GM12878 (cell line): ENCODE measurements around the gene SLC10A4. TPM values are rescaled to one million over a fixed set of nuclear protein-coding genes. Genes with fewer than 3 reads are reported as not detected.
A peak's percentile ranks its signal among the peaks of the same experiment; 100 is the strongest.
"Not testable (repeated sequence)": the region's sequence is repeated elsewhere in the genome, so short reads cannot be mapped to it uniquely, and the experiment has no call there.

Experiments
- ATAC-seq: fragments of 200-7000 bp; cut with Tn5 transposase; 3 replicates; pipeline ENCODE4 v1.9.1; 2020; ENCODE audit warnings: mild to moderate bottlenecking, moderate library complexity
- BruUV-seq: library from RNA; stranded (reverse); fragments of 400-500 nt; replicated peaks from 2 replicates; lab custom pipeline; 2021; lab: Mats Ljungman, UMichigan
- CTCF ChIA-PET: fragments of 300-600 bp; sonication (Branson Sonifier 250); formaldehyde crosslinking; extraction: SDS; loops from one replicate; lab custom pipeline; 2021; ENCODE audit warnings: inconsistent platforms; lab: Yijun Ruan, JAX
- POLR2A ChIA-PET: fragments of 350-600 bp; formaldehyde crosslinking; extraction: SDS; loops from one replicate; lab custom pipeline; 2021; ENCODE audit warnings: inconsistent platforms; lab: Charles Lee
- RAD21 ChIA-PET: fragments of 300-600 bp; sonication (Branson Sonifier 250); formaldehyde crosslinking; loops from one replicate; lab custom pipeline; 2023; ENCODE audit warnings: antibody characterized with exemption; ENCODE audit not compliant: unreplicated experiment; lab: Charles Lee
- SMC1A ChIA-PET: fragments of 300-600 bp; sonication (Branson Sonifier 250); formaldehyde crosslinking; loops from one replicate; lab custom pipeline; 2023; ENCODE audit not compliant: unreplicated experiment, uncharacterized antibody; lab: Charles Lee
- DNase-seq: peaks from one replicate; pipeline ENCODE4 v3.0.0-alpha.2; 2011; ENCODE audit warnings: low read depth, low spot score
- FAIRE-seq: peaks from 3 replicates; lab custom pipeline; 2011; peaks lifted over from hg19 to GRCh38; lab: Jason Lieb, UNC
- H2AFZ ChIP-seq: 2 replicates; pipeline ENCODE4 v1.6.0; 2011; ENCODE audit warnings: low read depth, low read length, control low read depth; ENCODE audit not compliant: control insufficient read depth
- H3K27ac ChIP-seq: 2 replicates; pipeline ENCODE4 v1.5.1; 2011; ENCODE audit warnings: control low read depth; ENCODE audit not compliant: control insufficient read depth, insufficient read depth
- H3K27me3 ChIP-seq, 2 experiments: replicated peaks in 1 of 2; 2 replicates each; pipeline versions ENCODE4 v1.6.0 to v1.6.1; 2011; ENCODE audit warnings: low read length in 1 of 2; ENCODE audit not compliant: control insufficient read depth in 2 of 2, insufficient read depth in 2 of 2
- H3K36me3 ChIP-seq, 2 experiments: 2 replicates each; pipeline ENCODE4 v1.5.1; 2011; ENCODE audit warnings: low read length in 1 of 2; ENCODE audit not compliant: control insufficient read depth in 2 of 2, insufficient read depth in 2 of 2
- H3K4me1 ChIP-seq: 2 replicates; pipeline ENCODE4 v1.6.1; 2011; ENCODE audit warnings: mild to moderate bottlenecking, low read length, moderate library complexity, mixed read lengths; ENCODE audit not compliant: control insufficient read depth, insufficient read depth
- H3K4me2 ChIP-seq: 2 replicates; pipeline ENCODE4 v1.6.0; 2011; ENCODE audit warnings: control low read depth; ENCODE audit not compliant: control insufficient read depth, insufficient read depth
- H3K4me3 ChIP-seq: fragments of 200-600 bp; sonication (generic); 2 replicates; pipeline ENCODE4 v1.5.1; 2016
- H3K79me2 ChIP-seq: 2 replicates; pipeline ENCODE4 v1.6.0; 2011; ENCODE audit warnings: low read length; ENCODE audit not compliant: control insufficient read depth, insufficient read depth
- H3K9ac ChIP-seq: 2 replicates; pipeline ENCODE4 v1.8.0; 2011; ENCODE audit warnings: low read length, control low read depth, mixed read lengths; ENCODE audit not compliant: control insufficient read depth, insufficient read depth
- H3K9me3 ChIP-seq: replicated peaks from 3 replicates; pipeline ENCODE4 v1.5.1; 2011; ENCODE audit warnings: mild to moderate bottlenecking, low read length; ENCODE audit not compliant: control insufficient read depth, insufficient read depth
- H4K20me1 ChIP-seq: 2 replicates; pipeline ENCODE4 v1.6.0; 2011; ENCODE audit not compliant: control insufficient read depth, insufficient read depth
- IKZF1 ChIP-seq: fragments of 450-650 bp; conservative IDR thresholded peaks from 2 replicates; pipeline ENCODE4 v1.6.1; 2017; ENCODE audit warnings: antibody characterized with exemption, mild to moderate bottlenecking
- IKZF2 ChIP-seq, 2 experiments: fragments of 450-650 bp; IDR thresholded peaks; 2 replicates each; pipeline ENCODE4 v1.6.1; 2017; ENCODE audit warnings: mild to moderate bottlenecking in 2 of 2, moderate library complexity in 2 of 2
- JUND ChIP-seq: IDR thresholded peaks from 2 replicates; pipeline ENCODE4 v1.6.1; 2012; ENCODE audit warnings: low read depth, mild to moderate bottlenecking, low read length, improper control_type of control experiment, moderate library complexity
- MTA2 ChIP-seq: fragments of 450-650 bp; IDR thresholded peaks from 2 replicates; pipeline ENCODE4 v1.6.1; 2016; ENCODE audit warnings: low read depth, mild to moderate bottlenecking, moderate library complexity
- SREBF1 ChIP-seq: IDR thresholded peaks from 2 replicates; pipeline ENCODE4 v1.6.1; 2012; ENCODE audit warnings: mild to moderate bottlenecking, low read length
- TCF3 ChIP-seq: IDR thresholded peaks from 2 replicates; pipeline ENCODE4 v1.6.1; 2012; ENCODE audit warnings: low read depth, mild to moderate bottlenecking, low read length, borderline replicate concordance; ENCODE audit not compliant: insufficient read depth
- WGBS: methylation state at CpG from one replicate; pipeline ENCODE4 v1.1.6; 2016; ENCODE audit warnings: low lambda C conversion rate; ENCODE audit not compliant: insufficient replicate concordance, insufficient coverage; ENCODE audit errors: missing lambda C conversion rate; 5-methylcytosine and 5-hydroxymethylcytosine counted together
- in situ Hi-C: fragments of 300-500 bp; cut with MboI; formaldehyde crosslinking; loops from 9 replicates; pipeline ENCODE4 v1.14.3; 2018; ENCODE audit warnings: mixed read lengths
- intact Hi-C: fragments of 100-400 bp; cut with micrococcal nuclease; formaldehyde crosslinking; loops from one replicate; pipeline ENCODE4 v1.14.2; 2022; ENCODE audit not compliant: unreplicated experiment
- polyA plus RNA-seq, 11 experiments: library from polyadenylated mRNA; depleted of rRNA in 4 of 11; unstranded in 6 of 11; stranded (reverse) in 5 of 11; fragments of >200 nt; fragmentation: Nextera tagmentation in 4 of 11; fragmentation: Illumina TruSeq in 1 of 11; extraction: Ambion mirVana in 4 of 11; extraction: Trizol in 1 of 11; gene quantifications; 1 replicate in 1 of 11; 2 replicates in 10 of 11; pipeline versions ENCODE4 v1.2.1 to v1.2.3, GENCODE V29; 2011 to 2016; ENCODE audit warnings: inconsistent platforms in 2 of 11, missing spikeins in 2 of 11, low read depth in 1 of 11
- total RNA-seq, 4 experiments: library from RNA; depleted of rRNA in 3 of 4; stranded (reverse); fragments of >200 nt in 3 of 4; fragmentation: Illumina TruSeq in 1 of 4; extraction: Trizol in 1 of 4; gene quantifications; 2 replicates each; pipeline versions ENCODE4 v1.2.1 to v1.2.3, GENCODE V29; 2013 to 2021
- TF ChIP-seq, protein P1 (sequence below): fragments of 450-650 bp; IDR thresholded peaks from 2 replicates; pipeline ENCODE4 v1.6.1; 2014; ENCODE audit warnings: mild to moderate bottlenecking

SLC10A4 gene
- total and polyA plus RNA-seq, 10 of the 15 experiments (the other 5 are each of a cell fraction or from before 2014, with no cell fraction given): 0.12 TPM; not detected in 9

DNA sequence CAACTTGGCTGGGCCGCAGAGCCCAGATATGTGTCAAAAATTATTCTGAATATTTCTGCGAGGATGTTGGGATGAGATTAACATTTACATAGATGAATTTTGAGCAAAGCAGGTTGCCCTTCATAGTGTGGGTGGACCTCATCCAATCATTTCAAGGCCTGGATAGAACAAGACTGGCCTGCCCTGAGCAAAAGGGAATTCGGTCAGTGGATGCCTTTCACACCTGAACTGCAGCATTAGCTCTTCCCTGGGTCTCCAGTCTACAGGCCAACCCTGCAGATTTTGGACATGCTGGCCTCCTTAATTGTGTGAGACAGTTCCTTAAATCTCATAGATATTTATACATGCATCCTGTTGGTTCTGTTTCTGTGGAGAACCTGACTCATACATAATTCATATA lies 32.4 kb upstream of the SLC10A4 start (continued):
- TF ChIP-seq, protein P1, sequence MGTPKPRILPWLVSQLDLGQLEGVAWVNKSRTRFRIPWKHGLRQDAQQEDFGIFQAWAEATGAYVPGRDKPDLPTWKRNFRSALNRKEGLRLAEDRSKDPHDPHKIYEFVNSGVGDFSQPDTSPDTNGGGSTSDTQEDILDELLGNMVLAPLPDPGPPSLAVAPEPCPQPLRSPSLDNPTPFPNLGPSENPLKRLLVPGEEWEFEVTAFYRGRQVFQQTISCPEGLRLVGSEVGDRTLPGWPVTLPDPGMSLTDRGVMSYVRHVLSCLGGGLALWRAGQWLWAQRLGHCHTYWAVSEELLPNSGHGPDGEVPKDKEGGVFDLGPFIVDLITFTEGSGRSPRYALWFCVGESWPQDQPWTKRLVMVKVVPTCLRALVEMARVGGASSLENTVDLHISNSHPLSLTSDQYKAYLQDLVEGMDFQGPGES: no peak
- no peak for TF ChIP-seq TCF3
- TF ChIP-seq JUND: no peak
- no peak for TF ChIP-seq SREBF1
- TF ChIP-seq, all 136 proteins: peak for 0

DNA sequence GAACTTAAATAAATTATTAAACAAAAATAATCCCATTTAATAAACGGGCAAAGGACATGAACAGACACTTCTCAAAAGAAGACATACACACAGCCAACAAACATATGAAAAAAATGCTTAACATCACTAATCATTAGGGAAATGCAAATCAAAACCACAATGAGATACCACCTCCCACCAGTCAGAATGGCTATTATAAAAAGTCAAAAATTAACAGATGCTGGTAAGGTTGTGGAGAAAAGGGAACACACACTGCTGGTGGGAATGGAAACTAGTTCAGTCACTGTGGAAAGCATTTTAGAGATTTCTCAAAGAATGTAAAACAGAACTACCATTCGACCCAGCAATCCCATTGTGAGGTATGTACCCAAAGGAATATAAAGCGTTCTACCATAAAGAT lies 31.5 kb upstream of the SLC10A4 start:
- RAD21 ChIA-PET, FAIRE-seq, DNase-seq, BruUV-seq, H3K4me3 ChIP-seq, ATAC-seq, H3K9ac ChIP-seq, H4K20me1 ChIP-seq, intact Hi-C loops, POLR2A ChIA-PET, in situ Hi-C loops, H3K9me3 ChIP-seq, H3K27ac ChIP-seq, H2AFZ ChIP-seq, CTCF ChIA-PET, H3K27me3 ChIP-seq, H3K79me2 ChIP-seq, H3K4me1 ChIP-seq, H3K36me3 ChIP-seq, H3K4me2 ChIP-seq: not testable (repeated sequence)
- TF ChIP-seq MTA2: peak; percentile 54; the same call in 1 of the 2 replicates
- TF ChIP-seq IKZF1: 0 out of 2 replicates have a peak, but pooled peaks have one; percentile 14
- 0 out of 4 replicates have a peak, but pooled peaks of 1 of the 2 experiments have one; percentile 18 for TF ChIP-seq IKZF2 (IDR thresholded peaks at IDR 0.05)
- 15% methylated on average over 3 of the region's 3 CpGs for WGBS
- SMC1A ChIA-PET: interaction anchor here (1.0 kb wide), 1 partner anchor 12 kb away, joined by 3 read pairs; no protein-coding TSS in a partner anchor
